Stimulated activated CD8-positive, alpha-beta memory T cell treated with anti-CD3 and anti-CD28 coated beads, Interleukin-15, amount 100 ng/mL, for 1 hour (primary cell): ENCODE results near the gene NID1.
"Not testable (repeated sequence)": the region's sequence is repeated elsewhere in the genome, so short reads cannot be mapped to it uniquely, and the experiment has no call there.

Experiments used
- DNase-seq: peaks from one replicate; pipeline ENCODE4 v3.0.0-alpha.2; 2020; ENCODE audit warnings: low read depth

Gene NID1

GRCh38 chr1:235933766-235934116, 131.1 kb downstream of the NID1 start:
- DNase-seq, result no peak

- DNase-seq, result no peak
Observed at GRCh38 chr1:235933017-235933765, 131.7 kb downstream of the NID1 start.

GRCh38 chr1:235932090-235932510, 132.8 kb downstream of the NID1 start:
- no peak for DNase-seq

DNA sequence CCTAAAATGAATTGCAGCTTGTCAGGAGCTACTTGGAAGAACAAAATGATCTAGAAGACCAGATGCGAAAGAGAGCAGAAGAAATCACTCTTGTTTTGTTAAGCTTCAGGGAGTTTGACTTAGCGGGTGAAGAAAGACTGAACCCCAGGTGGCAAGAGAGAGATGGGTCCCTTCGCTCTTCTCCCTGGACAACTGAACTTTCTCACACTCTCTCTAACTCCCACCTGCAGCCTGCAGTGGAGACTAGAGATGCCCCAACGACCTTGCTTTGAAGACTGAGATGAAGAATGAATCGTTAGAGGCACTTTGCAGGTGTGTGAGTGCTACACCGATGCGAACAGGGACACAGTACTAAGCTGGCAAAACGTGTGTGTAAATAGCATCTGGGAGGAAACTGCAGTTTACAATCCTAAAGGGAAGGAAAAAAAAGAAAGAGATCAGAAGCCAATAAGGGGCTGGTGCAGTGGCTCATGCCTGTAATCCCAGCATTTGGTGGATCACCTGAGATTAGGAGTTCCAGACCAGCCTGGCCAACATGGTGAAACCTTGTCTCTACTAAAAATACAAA, 133.6 kb downstream of the NID1 start:
- DNase-seq, result no peak

DNA sequence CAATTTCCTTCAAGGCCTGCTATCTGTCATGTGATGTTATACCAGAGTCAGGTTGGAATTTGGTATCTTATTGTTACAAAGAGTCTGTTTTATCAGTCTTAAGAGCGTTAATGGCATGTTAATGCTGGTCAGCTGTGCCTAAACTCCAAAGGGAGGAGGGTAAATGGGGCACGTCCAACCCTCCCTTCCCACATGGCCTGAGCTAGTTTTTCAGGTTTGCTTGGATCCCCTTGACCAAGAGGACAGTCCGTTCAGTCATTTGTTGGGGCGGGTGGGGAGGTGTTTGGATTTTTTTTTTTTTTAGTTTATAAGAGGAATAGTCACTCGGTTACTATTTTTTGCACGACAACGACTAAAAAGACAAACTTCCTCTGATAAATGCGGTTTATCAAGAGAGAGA, 134.3 kb downstream of the NID1 start:
- no peak for DNase-seq

GRCh38 chr1:235929216-235929615, 135.7 kb downstream of the NID1 start:
- no peak for DNase-seq

GRCh38 chr1:235928197-235928596, 136.7 kb downstream of the NID1 start:
- DNase-seq, result no peak

- DNase-seq, result not testable (repeated sequence)
Observed at GRCh38 chr1:235927551-235927950, 137.3 kb downstream of the NID1 start.
